MM.1S (cell line): ENCODE results near the gene LBHD2.
"Not testable (repeated sequence)": the region's sequence is repeated elsewhere in the genome, so short reads cannot be mapped to it uniquely, and the experiment has no call there.

Source experiments
- DNase-seq: peaks from one replicate; pipeline ENCODE4 v3.0.0-alpha.2; 2015
- H2AFZ ChIP-seq: fragments of 300-600 bp; sonication (generic); 2 replicates; pipeline ENCODE4 v1.6.0; 2016; ENCODE audit warnings: antibody characterized with exemption, low read length
- H3F3A ChIP-seq: fragments of 300-600 bp; sonication (generic); 2 replicates; pipeline ENCODE4 v1.6.1; 2016; ENCODE audit warnings: mild to moderate bottlenecking, antibody characterized with exemption, low read length, moderate library complexity, mixed read lengths; ENCODE audit not compliant: insufficient read depth
- H3K27ac ChIP-seq: fragments of 300-600 bp; sonication (generic); 2 replicates; pipeline ENCODE4 v1.5.1; 2016; ENCODE audit warnings: mild to moderate bottlenecking, low read length
- H3K27me3 ChIP-seq: fragments of 300-600 bp; sonication (generic); replicated peaks from 2 replicates; pipeline ENCODE4 v1.6.0; 2016; ENCODE audit warnings: low read length; ENCODE audit not compliant: insufficient read depth
- H3K36me3 ChIP-seq: fragments of 300-600 bp; sonication (generic); replicated peaks from 2 replicates; pipeline ENCODE4 v1.6.1; 2016; ENCODE audit warnings: mild to moderate bottlenecking, low read length, mixed read lengths; ENCODE audit not compliant: insufficient read depth
- H3K4me1 ChIP-seq: fragments of 300-600 bp; sonication (generic); 2 replicates; pipeline ENCODE4 v1.6.1; 2016; ENCODE audit warnings: low read length, mixed read lengths
- H3K4me2 ChIP-seq: fragments of 300-600 bp; sonication (generic); 2 replicates; pipeline ENCODE4 v1.6.0; 2016; ENCODE audit warnings: low read depth, low read length
- H3K4me3 ChIP-seq: fragments of 300-600 bp; sonication (generic); 2 replicates; pipeline ENCODE4 v1.5.1; 2016; ENCODE audit warnings: low read length, mixed read lengths
- H3K79me2 ChIP-seq: fragments of 300-600 bp; sonication (generic); 2 replicates; pipeline ENCODE4 v1.6.1; 2016; ENCODE audit warnings: mixed run types, low read length, mixed read lengths
- H3K9ac ChIP-seq: fragments of 300-600 bp; sonication (generic); 2 replicates; pipeline ENCODE4 v1.6.1; 2016; ENCODE audit warnings: low read length, mixed read lengths
- H3K9me2 ChIP-seq: fragments of 300-600 bp; sonication (generic); replicated peaks from 2 replicates; pipeline ENCODE4 v1.6.1; 2016; ENCODE audit warnings: mild to moderate bottlenecking, low read length, mixed read lengths; ENCODE audit not compliant: insufficient read depth
- H3K9me3 ChIP-seq: fragments of 300-600 bp; sonication (generic); replicated peaks from 2 replicates; pipeline ENCODE4 v1.6.1; 2016; ENCODE audit warnings: mild to moderate bottlenecking, low read length, mixed read lengths; ENCODE audit not compliant: insufficient read depth
- H4K20me1 ChIP-seq: fragments of 300-600 bp; sonication (generic); 2 replicates; pipeline ENCODE4 v1.6.1; 2016; ENCODE audit warnings: mild to moderate bottlenecking, low read length, moderate library complexity, mixed read lengths; ENCODE audit not compliant: insufficient read depth
- CTCF ChIP-seq: fragments of 300-600 bp; sonication (generic); IDR thresholded peaks from 2 replicates; pipeline ENCODE4 v1.5.1; 2016; ENCODE audit warnings: antibody characterized with exemption, low read length, mixed read lengths
- EZH2 ChIP-seq: fragments of 300-600 bp; sonication (generic); optimal IDR thresholded peaks from 2 replicates; pipeline ENCODE3; 2017; ENCODE audit warnings: low read depth, mild to moderate bottlenecking, antibody characterized with exemption, low read length, mixed read lengths
- EZH2phosphoT487 ChIP-seq: fragments of 300-600 bp; sonication (generic); IDR thresholded peaks from 2 replicates; pipeline ENCODE4 v1.6.1; 2018; ENCODE audit warnings: antibody characterized with exemption, low read length

LBHD2 gene

GRCh38 chr14:103118663-103119404 lies 34.8 kb downstream of the LBHD2 start:
- H3K4me3 ChIP-seq, result no peak overlapping the region
- H3K4me1 ChIP-seq, result no peaks in the 10 kb centered on the region
- no peak overlapping the region for H3K4me2 ChIP-seq

GRCh38 chr14:103119527-103119926 lies 35.5 kb downstream of the LBHD2 start:
- not testable (repeated sequence) for H3K79me2 ChIP-seq, H3K4me3 ChIP-seq, H3K9me3 ChIP-seq, H3K27ac ChIP-seq, H3K4me1 ChIP-seq, H3K36me3 ChIP-seq, H4K20me1 ChIP-seq, H2AFZ ChIP-seq, H3K4me2 ChIP-seq, H3K9ac ChIP-seq, H3K9me2 ChIP-seq, H3F3A ChIP-seq, DNase-seq
- H3K27me3 ChIP-seq, result peaks cover 11% of the 10 kb centered on the region

More at GRCh38 chr14:103118663-103119404, 34.8 kb downstream of the LBHD2 start:
- Histone ChIP-seq H3K9me3 (no peaks in the 10 kb centered on the region), H3K9me2 (no peaks in the 10 kb centered on the region), H3K27me3 (peaks cover 11% of the 10 kb centered on the region), H3K79me2 (no peaks in the 10 kb centered on the region), H3F3A (no peaks in the 10 kb centered on the region), H2AFZ (no peak overlapping the region), H3K27ac (no peak overlapping the region), H3K36me3 (no peaks in the 10 kb centered on the region), H3K9ac (no peak overlapping the region), H4K20me1 (no peaks in the 10 kb centered on the region)
- no peak for DNase-seq
- no peak for TF ChIP-seq EZH2
- TF ChIP-seq EZH2phosphoT487, result no peak
- no peak for TF ChIP-seq CTCF

DNA sequence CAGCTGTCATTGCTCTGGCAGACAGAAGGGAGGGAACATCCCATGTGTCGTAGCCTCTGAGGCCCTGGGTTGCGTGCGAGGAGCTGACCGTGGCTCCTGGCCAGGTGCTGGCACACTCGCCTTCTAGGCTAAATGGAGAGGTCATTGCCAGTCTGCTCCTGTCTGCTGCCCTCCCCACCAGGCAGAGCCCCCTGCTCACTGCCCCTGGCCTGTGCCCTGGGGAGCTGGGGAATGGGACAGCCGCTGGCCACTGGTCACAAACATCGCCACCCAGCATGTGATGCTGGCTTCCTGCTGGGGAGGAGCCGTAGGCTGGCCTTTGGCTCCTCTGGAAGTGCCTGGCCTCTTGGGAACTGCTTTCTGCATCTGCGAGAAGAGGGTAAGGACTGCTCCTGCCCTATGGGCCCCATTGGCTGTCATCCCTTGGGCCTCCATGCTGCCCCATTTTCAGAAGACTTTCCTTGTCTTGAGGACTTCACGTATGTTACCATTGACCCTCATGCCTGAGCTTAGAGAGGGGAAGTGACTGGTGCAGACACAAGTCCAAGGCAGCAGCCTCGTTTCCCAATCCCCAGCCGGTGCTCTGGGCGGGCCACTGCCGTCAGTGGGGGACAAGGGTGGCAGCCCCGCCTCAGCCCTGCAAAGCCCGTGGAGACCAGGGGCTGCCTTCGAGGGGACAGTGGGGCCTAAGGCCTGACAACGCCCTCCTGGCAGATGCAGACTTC lies 37.3 kb downstream of the LBHD2 start:
- Histone ChIP-seq H3K27me3 (peaks cover 11% of the 10 kb centered on the region), H2AFZ (no peak overlapping the region), H3K9me2 (no peaks in the 10 kb centered on the region), H4K20me1 (no peaks in the 10 kb centered on the region), H3K4me1 (no peaks in the 10 kb centered on the region), H3F3A (no peaks in the 10 kb centered on the region), H3K4me3 (no peak overlapping the region), H3K36me3 (no peaks in the 10 kb centered on the region), H3K27ac (no peak overlapping the region), H3K9ac (no peak overlapping the region), H3K4me2 (no peak overlapping the region), H3K9me3 (no peaks in the 10 kb centered on the region), H3K79me2 (no peaks in the 10 kb centered on the region)
- no peak for TF ChIP-seq EZH2phosphoT487
- TF ChIP-seq EZH2, result no peak
- no peak for TF ChIP-seq CTCF
- no peak for DNase-seq
